Measurements from ENCODE around the gene UST.
A peak's percentile ranks its signal among the peaks of the same experiment; 100 is the strongest.
"Not testable (repeated sequence)": the region's sequence is repeated elsewhere in the genome, so short reads cannot be mapped to it uniquely, and the experiment has no call there.

Gene UST

GRCh38 chr6:149015535-149016525, 269.0 kb downstream of the UST start:
- no peak for DNase-seq

GRCh38 chr6:149016716-149017115, 269.9 kb downstream of the UST start:
- no peak for DNase-seq

GRCh38 chr6:149020319-149020718, 273.5 kb downstream of the UST start:
- no peak for DNase-seq

GRCh38 chr6:149024361-149024760, 277.5 kb downstream of the UST start:
- DNase-seq = no peak

GRCh38 chr6:149025061-149025460, 278.2 kb downstream of the UST start:
- DNase-seq = no peak

GRCh38 chr6:149026530-149026942, 279.7 kb downstream of the UST start:
- peak; percentile 76 for DNase-seq

- no peak for DNase-seq
Measured at GRCh38 chr6:149027484-149027883, 280.7 kb downstream of the UST start.

GRCh38 chr6:149028767-149029405, 282.1 kb downstream of the UST start:
- DNase-seq = peak; percentile 97

GRCh38 chr6:149031201-149031858, 284.5 kb downstream of the UST start:
- DNase-seq = no peak

GRCh38 chr6:149031859-149032598, 285.2 kb downstream of the UST start:
- DNase-seq = no peak

GRCh38 chr6:149032599-149033405, 286.0 kb downstream of the UST start:
- peak; percentile 35 for DNase-seq

GRCh38 chr6:149033454-149033853, 286.6 kb downstream of the UST start:
- no peak for DNase-seq

GRCh38 chr6:149035766-149036165, 288.9 kb downstream of the UST start:
- DNase-seq = no peak

GRCh38 chr6:149037051-149037671, 290.3 kb downstream of the UST start:
- peak; percentile 74 for DNase-seq

- DNase-seq = not testable (repeated sequence)
Measured at GRCh38 chr6:149039025-149039424, 292.2 kb downstream of the UST start.

GRCh38 chr6:149041953-149042352, 295.1 kb downstream of the UST start:
- DNase-seq = no peak

- DNase-seq = no peak
Measured at GRCh38 chr6:149043476-149044130, 296.8 kb downstream of the UST start.

- no peak for DNase-seq
Measured at GRCh38 chr6:149044528-149044927, 297.7 kb downstream of the UST start.

- no peak for DNase-seq
Measured at GRCh38 chr6:149045404-149045803, 298.6 kb downstream of the UST start.

GRCh38 chr6:149046164-149046821, 299.5 kb downstream of the UST start:
- DNase-seq = no peak

Measured in eye (tissue), 1 donor.